HS-27A (cell line): ENCODE results near the gene MFN1.

Experiments
- DNase-seq: peaks from one replicate; pipeline ENCODE4 v3.0.0-alpha.2; 2012; ENCODE audit warnings: low read depth, missing footprints

Gene MFN1

DNA sequence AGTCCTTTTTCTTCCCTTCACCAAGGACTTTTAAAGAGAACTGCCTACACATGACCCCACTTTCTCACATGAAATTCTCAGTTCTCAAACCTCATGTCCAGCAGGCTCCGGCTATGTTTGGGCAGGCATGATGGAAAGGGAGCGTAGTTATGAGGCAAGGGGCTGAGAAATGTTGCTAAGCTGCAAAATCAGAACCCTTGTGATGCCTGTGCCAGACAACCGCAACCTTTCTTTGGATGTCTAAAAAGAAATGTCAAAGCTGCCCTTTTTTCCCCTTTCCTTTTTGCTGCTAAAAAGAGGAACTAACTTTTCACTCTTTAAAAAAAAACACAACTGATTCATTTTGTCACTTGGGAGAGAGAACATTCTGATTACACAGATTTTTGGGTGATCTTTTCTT, 84.5 kb downstream of the MFN1 start:
- no peak for DNase-seq

DNA sequence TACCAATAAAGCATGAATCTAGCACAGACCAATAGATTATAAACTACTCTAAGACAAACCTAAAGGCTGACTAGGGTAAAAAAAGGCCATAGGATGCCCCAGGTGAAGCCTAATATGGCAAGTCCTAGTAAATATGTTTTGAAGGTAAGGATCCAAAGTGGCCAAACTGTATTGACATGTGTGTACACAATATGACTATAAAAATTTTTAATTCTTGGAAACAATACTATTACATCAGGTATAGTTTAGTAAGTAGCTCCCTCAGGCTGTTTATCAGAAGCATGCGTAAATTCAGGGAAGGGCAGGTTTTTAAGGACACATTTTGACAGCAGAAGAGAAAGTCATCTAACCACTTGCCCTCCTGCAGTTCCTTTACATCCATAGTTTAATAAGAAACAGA, 84.9 kb downstream of the MFN1 start:
- DNase-seq = no peak

DNA sequence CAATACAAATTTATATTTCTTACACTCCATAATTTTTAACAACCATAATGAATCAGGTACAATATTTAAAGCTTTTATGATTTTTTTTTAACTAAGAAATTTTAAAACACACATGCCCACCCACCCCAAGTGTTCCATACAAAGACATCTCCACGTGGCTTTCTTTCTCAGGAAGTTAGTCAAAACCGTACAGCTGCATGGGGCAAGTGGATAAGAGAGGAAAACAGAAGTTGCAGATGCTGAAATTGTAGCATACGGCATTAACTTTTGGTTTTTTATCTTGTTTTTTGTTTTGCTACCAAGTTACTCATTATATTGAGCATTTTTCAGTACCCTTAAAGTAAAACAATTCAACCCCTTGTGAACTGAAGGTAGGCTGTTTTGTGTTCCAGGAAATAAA, 89.0 kb downstream of the MFN1 start:
- DNase-seq = no peak

DNA sequence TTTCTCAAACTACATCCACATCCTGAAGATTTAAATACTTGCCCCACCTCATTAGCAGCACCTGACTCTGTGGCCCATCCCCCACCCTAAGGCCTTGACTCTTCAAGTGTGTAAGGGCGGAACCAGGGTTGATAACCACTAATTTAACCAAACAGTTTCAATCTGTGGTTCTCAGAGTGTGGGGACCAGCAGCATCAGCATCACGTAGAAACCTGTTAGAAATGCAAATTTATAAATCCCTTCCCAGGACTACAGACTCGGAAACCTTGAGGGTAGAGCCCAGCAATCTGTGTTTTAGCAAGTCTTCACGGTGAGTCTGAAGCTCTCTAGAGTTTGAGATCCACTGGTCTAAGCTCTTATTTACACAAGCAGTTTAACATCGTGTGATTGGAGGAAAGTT, 91.3 kb downstream of the MFN1 start:
- DNase-seq = no peak
